LNCaP clone FGC (cell line): Measurements from ENCODE around the gene ELF1.

ENCODE experiments used
- DNase-seq: peaks from one replicate; pipeline ENCODE4 v3.0.0-alpha.2; 2011; ENCODE audit warnings: low read depth
- H3K4me3 ChIP-seq: 2 replicates; pipeline ENCODE4 v1.5.1; 2011; ENCODE audit warnings: mild to moderate bottlenecking, low read depth, low read length, control low read depth
- CTCF ChIP-seq: IDR thresholded peaks from 2 replicates; pipeline ENCODE4 v1.5.1; 2012; ENCODE audit warnings: mild to moderate bottlenecking; ENCODE audit not compliant: control insufficient read depth, insufficient read depth; ENCODE audit errors: extremely low read depth

The ELF1 gene

GRCh38 chr13:40985381-40986100 lies 33.6 kb downstream of the ELF1 start:
- DNase-seq: no peak
- no peak overlapping the region for H3K4me3 ChIP-seq
- TF ChIP-seq CTCF: no peak

- no peak for TF ChIP-seq CTCF
- no peak for DNase-seq
- H3K4me3 ChIP-seq: no peak overlapping the region
Observed at GRCh38 chr13:40984668-40985366, 34.3 kb downstream of the ELF1 start.

GRCh38 chr13:40983725-40984667 lies 35.1 kb downstream of the ELF1 start:
- no peak for TF ChIP-seq CTCF
- H3K4me3 ChIP-seq: no peak overlapping the region
- no peak for DNase-seq

- no peak for DNase-seq
- no peak overlapping the region for H3K4me3 ChIP-seq
- TF ChIP-seq CTCF: no peak
Observed at GRCh38 chr13:40983259-40983658, 35.9 kb downstream of the ELF1 start.

- TF ChIP-seq CTCF: no peak
- no peak for DNase-seq
- no peak overlapping the region for H3K4me3 ChIP-seq
Observed at GRCh38 chr13:40982772-40983171, 36.3 kb downstream of the ELF1 start.

GRCh38 chr13:40981949-40982348 lies 37.2 kb downstream of the ELF1 start:
- no peak for TF ChIP-seq CTCF
- H3K4me3 ChIP-seq: no peak overlapping the region
- no peak for DNase-seq
